ENCODE results near the gene DAD1.

The DAD1 gene

DNA sequence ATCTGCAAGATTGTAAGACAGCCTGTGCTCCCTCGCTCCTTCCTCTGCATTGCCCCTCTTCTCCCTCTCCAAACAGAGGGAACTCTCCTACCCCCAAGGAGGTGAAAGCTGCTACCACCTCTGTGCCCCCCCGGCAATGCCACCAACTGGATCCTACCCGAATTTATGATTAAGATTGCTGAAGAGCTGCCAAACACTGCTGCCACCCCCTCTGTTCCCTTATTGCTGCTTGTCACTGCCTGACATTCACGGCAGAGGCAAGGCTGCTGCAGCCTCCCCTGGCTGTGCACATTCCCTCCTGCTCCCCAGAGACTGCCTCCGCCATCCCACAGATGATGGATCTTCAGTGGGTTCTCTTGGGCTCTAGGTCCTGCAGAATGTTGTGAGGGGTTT lies 37.4 kb downstream of the DAD1 start:
- DNase-seq (ENCODE audit: insufficient read length, low spot score): no peak
- no peak for TF ChIP-seq POLR2A (IDR thresholded peaks at IDR 0.05; ENCODE audit: low read depth, low read length)
- no peak for FAIRE-seq

DNA sequence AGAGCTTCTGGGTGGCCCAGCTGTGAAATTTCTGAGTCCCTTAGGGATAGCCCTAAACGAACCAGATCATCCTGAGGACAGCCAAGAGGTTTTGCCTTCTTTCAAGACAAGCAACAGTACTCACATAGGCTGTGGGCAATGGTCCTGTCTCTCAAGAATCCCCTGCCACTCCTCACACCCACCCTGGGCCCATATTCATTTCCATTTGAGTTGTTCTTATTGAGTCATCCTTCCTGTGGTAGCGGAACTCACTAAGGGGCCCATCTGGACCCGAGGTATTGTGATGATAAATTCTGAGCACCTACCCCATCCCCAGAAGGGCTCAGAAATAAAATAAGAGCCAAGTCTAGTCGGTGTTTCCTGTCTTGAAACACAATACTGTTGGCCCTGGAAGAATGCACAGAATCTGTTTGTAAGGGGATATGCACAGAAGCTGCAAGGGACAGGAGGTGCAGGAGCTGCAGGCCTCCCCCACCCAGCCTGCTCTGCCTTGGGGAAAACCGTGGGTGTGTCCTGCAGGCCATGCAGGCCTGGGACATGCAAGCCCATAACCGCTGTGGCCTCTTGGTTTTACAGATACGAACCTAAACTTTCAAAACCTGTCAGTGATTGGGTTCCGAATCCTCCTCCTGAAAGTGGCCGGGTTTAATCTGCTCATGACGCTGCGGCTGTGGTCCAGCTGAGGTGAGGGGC lies 38.9 kb downstream of the DAD1 start:
- DNase-seq (ENCODE audit: insufficient read length, low spot score): no peak
- FAIRE-seq: peak; percentile 89
- peak; percentile 72 for TF ChIP-seq POLR2A (IDR thresholded peaks at IDR 0.05; ENCODE audit: low read depth, low read length)
- TF ChIP-seq TAF1 (IDR thresholded peaks at IDR 0.05; ENCODE audit: low read depth, low read length): peak; percentile 58; the same call in 1 of the 2 replicates
- TF ChIP-seq SPI1 (IDR thresholded peaks at IDR 0.05; ENCODE audit: low read depth, low read length): no peak
- no peak for TF ChIP-seq PAX5 (IDR thresholded peaks at IDR 0.05; ENCODE audit: insufficient read depth, low read length, severe bottlenecking)
- TF ChIP-seq POLR2AphosphoS5 (IDR thresholded peaks at IDR 0.05; ENCODE audit: low read depth, low read length): peak; percentile 85
- peak; percentile 61; the same call in 1 of the 2 replicates for TF ChIP-seq POU2F2 (IDR thresholded peaks at IDR 0.05; ENCODE audit: low read depth, low read length)

DNA sequence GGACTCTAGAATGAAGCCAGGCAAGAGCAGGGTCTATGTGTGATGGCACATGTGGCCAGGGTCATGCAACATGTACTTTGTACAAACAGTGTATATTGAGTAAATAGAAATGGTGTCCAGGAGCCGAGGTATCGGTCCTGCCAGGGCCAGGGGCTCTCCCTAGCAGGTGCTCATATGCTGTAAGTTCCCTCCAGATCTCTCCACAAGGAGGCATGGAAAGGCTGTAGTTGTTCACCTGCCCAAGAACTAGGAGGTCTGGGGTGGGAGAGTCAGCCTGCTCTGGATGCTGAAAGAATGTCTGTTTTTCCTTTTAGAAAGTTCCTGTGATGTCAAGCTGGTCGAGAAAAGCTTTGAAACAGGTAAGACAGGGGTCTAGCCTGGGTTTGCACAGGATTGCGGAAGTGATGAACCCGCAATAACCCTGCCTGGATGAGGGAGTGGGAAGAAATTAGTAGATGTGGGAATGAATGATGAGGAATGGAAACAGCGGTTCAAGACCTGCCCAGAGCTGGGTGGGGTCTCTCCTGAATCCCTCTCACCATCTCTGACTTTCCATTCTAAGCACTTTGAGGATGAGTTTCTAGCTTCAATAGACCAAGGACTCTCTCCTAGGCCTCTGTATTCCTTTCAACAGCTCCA lies 39.6 kb downstream of the DAD1 start:
- DNase-seq (ENCODE audit: insufficient read length, low spot score) (no peak), FAIRE-seq (no peak)
- no peak for TF ChIP-seq POLR2A (IDR thresholded peaks at IDR 0.05; ENCODE audit: low read depth, low read length)
- no peak for TF ChIP-seq SPI1 (IDR thresholded peaks at IDR 0.05; ENCODE audit: low read depth, low read length)
- no peak for TF ChIP-seq TAF1 (IDR thresholded peaks at IDR 0.05; ENCODE audit: low read depth, low read length)
- TF ChIP-seq POU2F2 (IDR thresholded peaks at IDR 0.05; ENCODE audit: low read depth, low read length): no peak
- no peak for TF ChIP-seq POLR2AphosphoS5 (IDR thresholded peaks at IDR 0.05; ENCODE audit: low read depth, low read length)
- TF ChIP-seq PAX5 (IDR thresholded peaks at IDR 0.05; ENCODE audit: insufficient read depth, low read length, severe bottlenecking): no peak

DNA sequence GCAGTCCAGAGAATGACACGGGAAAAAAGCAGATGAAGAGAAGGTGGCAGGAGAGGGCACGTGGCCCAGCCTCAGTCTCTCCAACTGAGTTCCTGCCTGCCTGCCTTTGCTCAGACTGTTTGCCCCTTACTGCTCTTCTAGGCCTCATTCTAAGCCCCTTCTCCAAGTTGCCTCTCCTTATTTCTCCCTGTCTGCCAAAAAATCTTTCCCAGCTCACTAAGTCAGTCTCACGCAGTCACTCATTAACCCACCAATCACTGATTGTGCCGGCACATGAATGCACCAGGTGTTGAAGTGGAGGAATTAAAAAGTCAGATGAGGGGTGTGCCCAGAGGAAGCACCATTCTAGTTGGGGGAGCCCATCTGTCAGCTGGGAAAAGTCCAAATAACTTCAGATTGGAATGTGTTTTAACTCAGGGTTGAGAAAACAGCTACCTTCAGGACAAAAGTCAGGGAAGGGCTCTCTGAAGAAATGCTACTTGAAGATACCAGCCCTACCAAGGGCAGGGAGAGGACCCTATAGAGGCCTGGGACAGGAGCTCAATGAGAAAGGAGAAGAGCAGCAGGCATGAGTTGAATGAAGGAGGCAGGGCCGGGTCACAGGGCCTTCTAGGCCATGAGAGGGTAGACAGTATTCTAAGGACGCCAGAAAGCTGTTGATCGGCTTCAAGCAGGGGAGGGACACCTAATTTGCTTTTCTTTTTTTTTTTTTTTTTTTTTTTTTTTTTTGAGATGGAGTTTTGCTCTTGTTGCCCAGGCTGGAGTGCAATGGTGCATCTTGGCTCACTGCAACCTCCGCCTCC lies 40.9 kb downstream of the DAD1 start:
- no peak for DNase-seq (ENCODE audit: insufficient read length, low spot score)
- TF ChIP-seq PAX5 (IDR thresholded peaks at IDR 0.05; ENCODE audit: insufficient read depth, low read length, severe bottlenecking) (no peak), POLR2A (IDR thresholded peaks at IDR 0.05; ENCODE audit: low read depth, low read length) (no peak), SPI1 (IDR thresholded peaks at IDR 0.05; ENCODE audit: low read depth, low read length) (no peak), POLR2AphosphoS5 (IDR thresholded peaks at IDR 0.05; ENCODE audit: low read depth, low read length) (no peak), POU2F2 (IDR thresholded peaks at IDR 0.05; ENCODE audit: low read depth, low read length) (no peak), TAF1 (IDR thresholded peaks at IDR 0.05; ENCODE audit: low read depth, low read length) (no peak)
- no peak for FAIRE-seq

DNA sequence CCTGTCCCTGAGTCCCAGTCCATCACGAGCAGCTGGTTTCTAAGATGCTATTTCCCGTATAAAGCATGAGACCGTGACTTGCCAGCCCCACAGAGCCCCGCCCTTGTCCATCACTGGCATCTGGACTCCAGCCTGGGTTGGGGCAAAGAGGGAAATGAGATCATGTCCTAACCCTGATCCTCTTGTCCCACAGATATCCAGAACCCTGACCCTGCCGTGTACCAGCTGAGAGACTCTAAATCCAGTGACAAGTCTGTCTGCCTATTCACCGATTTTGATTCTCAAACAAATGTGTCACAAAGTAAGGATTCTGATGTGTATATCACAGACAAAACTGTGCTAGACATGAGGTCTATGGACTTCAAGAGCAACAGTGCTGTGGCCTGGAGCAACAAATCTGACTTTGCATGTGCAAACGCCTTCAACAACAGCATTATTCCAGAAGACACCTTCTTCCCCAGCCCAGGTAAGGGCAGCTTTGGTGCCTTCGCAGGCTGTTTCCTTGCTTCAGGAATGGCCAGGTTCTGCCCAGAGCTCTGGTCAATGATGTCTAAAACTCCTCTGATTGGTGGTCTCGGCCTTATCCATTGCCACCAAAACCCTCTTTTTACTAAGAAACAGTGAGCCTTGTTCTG lies 41.6 kb downstream of the DAD1 start:
- DNase-seq (ENCODE audit: insufficient read length, low spot score): no peak
- no peak for TF ChIP-seq SPI1 (IDR thresholded peaks at IDR 0.05; ENCODE audit: low read depth, low read length)
- 0 out of 2 replicates have a peak, but pooled peaks have one; percentile 3 for TF ChIP-seq POLR2A (IDR thresholded peaks at IDR 0.05; ENCODE audit: low read depth, low read length)
- FAIRE-seq: no peak

DNA sequence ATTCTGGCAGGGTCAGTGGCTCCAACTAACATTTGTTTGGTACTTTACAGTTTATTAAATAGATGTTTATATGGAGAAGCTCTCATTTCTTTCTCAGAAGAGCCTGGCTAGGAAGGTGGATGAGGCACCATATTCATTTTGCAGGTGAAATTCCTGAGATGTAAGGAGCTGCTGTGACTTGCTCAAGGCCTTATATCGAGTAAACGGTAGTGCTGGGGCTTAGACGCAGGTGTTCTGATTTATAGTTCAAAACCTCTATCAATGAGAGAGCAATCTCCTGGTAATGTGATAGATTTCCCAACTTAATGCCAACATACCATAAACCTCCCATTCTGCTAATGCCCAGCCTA lies 42.3 kb downstream of the DAD1 start:
- DNase-seq (ENCODE audit: insufficient read length, low spot score) (no peak), FAIRE-seq (no peak)
- TF ChIP-seq PAX5 (IDR thresholded peaks at IDR 0.05; ENCODE audit: insufficient read depth, low read length, severe bottlenecking): no peak
- no peak for TF ChIP-seq POLR2AphosphoS5 (IDR thresholded peaks at IDR 0.05; ENCODE audit: low read depth, low read length)
- no peak for TF ChIP-seq TAF1 (IDR thresholded peaks at IDR 0.05; ENCODE audit: low read depth, low read length)
- no peak for TF ChIP-seq POU2F2 (IDR thresholded peaks at IDR 0.05; ENCODE audit: low read depth, low read length)
- TF ChIP-seq POLR2A (IDR thresholded peaks at IDR 0.05; ENCODE audit: low read depth, low read length): no peak
- TF ChIP-seq SPI1 (IDR thresholded peaks at IDR 0.05; ENCODE audit: low read depth, low read length): no peak

DNA sequence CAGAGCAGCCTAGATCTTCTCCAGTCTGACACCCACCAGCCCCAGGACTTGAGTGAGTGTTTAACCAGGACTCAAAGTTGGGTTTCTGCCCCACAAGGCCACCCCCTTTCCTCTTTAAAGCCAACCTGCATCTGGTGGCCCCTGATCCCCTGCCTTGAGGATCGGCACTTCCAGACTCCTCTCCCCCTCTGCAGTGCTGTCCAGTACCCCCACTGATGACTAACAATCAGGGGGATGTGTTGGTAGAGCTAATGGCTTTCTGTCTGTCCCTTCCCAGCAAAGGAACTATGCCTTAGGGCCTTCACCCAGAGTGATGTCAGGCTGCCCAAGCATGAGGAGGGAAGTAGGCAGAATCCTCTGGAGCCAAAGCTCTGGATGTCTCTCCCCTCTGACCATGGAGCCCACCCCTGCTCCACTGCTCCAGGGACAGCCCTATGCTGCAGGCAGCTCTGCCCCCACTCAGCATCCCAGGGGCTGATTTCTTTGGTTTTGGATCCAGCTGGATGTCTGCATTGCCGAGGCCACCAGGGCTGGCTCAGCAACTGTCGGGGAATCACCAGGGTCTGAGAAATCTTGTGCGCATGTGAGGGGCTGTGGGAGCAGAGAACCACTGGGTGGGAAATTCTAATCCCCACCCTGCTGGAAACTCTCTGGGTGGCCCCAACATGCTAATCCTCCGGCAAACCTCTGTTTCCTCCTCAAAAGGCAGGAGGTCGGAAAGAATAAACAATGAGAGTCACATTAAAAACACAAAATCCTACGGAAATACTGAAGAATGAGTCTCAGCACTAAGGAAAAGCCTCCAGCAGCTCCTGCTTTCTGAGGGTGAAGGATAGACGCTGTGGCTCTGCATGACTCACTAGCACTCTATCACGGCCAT lies 42.9 kb downstream of the DAD1 start:
- no peak for FAIRE-seq
- no peak for DNase-seq (ENCODE audit: insufficient read length, low spot score)
- TF ChIP-seq POLR2AphosphoS5 (IDR thresholded peaks at IDR 0.05; ENCODE audit: low read depth, low read length): no peak
- no peak for TF ChIP-seq POU2F2 (IDR thresholded peaks at IDR 0.05; ENCODE audit: low read depth, low read length)
- TF ChIP-seq TAF1 (IDR thresholded peaks at IDR 0.05; ENCODE audit: low read depth, low read length): no peak
- TF ChIP-seq PAX5 (IDR thresholded peaks at IDR 0.05; ENCODE audit: insufficient read depth, low read length, severe bottlenecking): no peak
- no peak for TF ChIP-seq SPI1 (IDR thresholded peaks at IDR 0.05; ENCODE audit: low read depth, low read length)
- no peak for TF ChIP-seq POLR2A (IDR thresholded peaks at IDR 0.05; ENCODE audit: low read depth, low read length)

DNA sequence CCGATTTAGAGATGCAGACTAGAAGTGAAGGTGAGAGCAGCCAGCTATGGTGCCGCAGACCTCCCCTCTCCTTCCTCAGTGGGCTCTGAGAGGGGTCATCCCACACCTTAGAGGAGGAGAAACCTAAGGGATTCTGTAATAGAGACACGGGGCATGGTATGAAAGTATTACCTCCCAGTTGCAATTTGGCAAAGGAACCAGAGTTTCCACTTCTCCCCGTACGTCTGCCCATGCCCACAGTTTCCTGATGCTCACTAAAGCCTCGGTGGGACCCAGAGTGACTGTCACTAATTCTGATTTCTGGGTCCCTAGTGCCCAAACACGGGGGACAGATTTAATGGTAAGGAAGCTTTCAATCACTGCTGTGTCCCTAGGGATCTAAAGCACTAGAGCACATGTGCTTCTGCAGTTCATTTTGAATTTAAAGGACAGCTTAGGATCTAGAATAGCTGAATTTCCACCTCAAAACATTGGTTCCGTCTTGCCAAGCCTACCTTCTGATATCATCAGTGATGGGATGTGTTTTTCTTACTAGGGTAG lies 44.1 kb downstream of the DAD1 start:
- TF ChIP-seq PAX5 (IDR thresholded peaks at IDR 0.05; ENCODE audit: insufficient read depth, low read length, severe bottlenecking) (no peak), TAF1 (IDR thresholded peaks at IDR 0.05; ENCODE audit: low read depth, low read length) (no peak), POLR2A (IDR thresholded peaks at IDR 0.05; ENCODE audit: low read depth, low read length) (no peak), POU2F2 (IDR thresholded peaks at IDR 0.05; ENCODE audit: low read depth, low read length) (no peak)
- DNase-seq (ENCODE audit: insufficient read length, low spot score): no peak
- no peak for FAIRE-seq

All from GM12891 (cell line).